Neural progenitor cell (in vitro differentiated cells): ENCODE measurements around the gene MAGI1.

Experiments used
- EZH2 ChIP-seq: fragments of 200-600 bp; sonication (generic); IDR thresholded peaks from 2 replicates; pipeline ENCODE4 v1.6.1; 2017; ENCODE audit warnings: antibody characterized with exemption, mild to moderate bottlenecking, moderate library complexity
- EZH2phosphoT487 ChIP-seq: fragments of 200-600 bp; sonication (generic); IDR thresholded peaks from 2 replicates; pipeline ENCODE4 v1.6.1; 2017; ENCODE audit warnings: antibody characterized with exemption
- TF ChIP-seq, protein P1 (sequence below): fragments of 200-600 bp; sonication (generic); IDR thresholded peaks from 2 replicates; pipeline ENCODE4 v1.5.1; 2017; ENCODE audit warnings: antibody characterized with exemption, mild to moderate bottlenecking

- TF ChIP-seq, protein P1, sequence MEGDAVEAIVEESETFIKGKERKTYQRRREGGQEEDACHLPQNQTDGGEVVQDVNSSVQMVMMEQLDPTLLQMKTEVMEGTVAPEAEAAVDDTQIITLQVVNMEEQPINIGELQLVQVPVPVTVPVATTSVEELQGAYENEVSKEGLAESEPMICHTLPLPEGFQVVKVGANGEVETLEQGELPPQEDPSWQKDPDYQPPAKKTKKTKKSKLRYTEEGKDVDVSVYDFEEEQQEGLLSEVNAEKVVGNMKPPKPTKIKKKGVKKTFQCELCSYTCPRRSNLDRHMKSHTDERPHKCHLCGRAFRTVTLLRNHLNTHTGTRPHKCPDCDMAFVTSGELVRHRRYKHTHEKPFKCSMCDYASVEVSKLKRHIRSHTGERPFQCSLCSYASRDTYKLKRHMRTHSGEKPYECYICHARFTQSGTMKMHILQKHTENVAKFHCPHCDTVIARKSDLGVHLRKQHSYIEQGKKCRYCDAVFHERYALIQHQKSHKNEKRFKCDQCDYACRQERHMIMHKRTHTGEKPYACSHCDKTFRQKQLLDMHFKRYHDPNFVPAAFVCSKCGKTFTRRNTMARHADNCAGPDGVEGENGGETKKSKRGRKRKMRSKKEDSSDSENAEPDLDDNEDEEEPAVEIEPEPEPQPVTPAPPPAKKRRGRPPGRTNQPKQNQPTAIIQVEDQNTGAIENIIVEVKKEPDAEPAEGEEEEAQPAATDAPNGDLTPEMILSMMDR = no peak
- TF ChIP-seq EZH2phosphoT487 (no peak), EZH2 (no peak)
These were observed 130.1 kb downstream of the MAGI1 start for GRCh38 chr3:65908588-65908987.
